ENCODE results near the gene CCT5.

CCT5 gene

GRCh38 chr5:10297646-10298204, 47.6 kb downstream of the CCT5 start:
- no peak overlapping the region for H3K4me3 ChIP-seq (ENCODE audit: low read depth in 1 of 2, low read length in 2 of 2)
- ATAC-seq (ENCODE audit: insufficient read depth, low read depth) = no peak

GRCh38 chr5:10300246-10300645, 50.2 kb downstream of the CCT5 start:
- DNase-seq = no peak
- no peak overlapping the region for H3K4me2 ChIP-seq (ENCODE audit: insufficient read depth, low read length)
- no peak overlapping the region for H3K4me3 ChIP-seq (ENCODE audit: low read depth in 1 of 2, low read length in 2 of 2)
- H3K4me1 ChIP-seq (ENCODE audit: insufficient read depth, low read length) = no peaks in the 10 kb centered on the region
- no peaks in the 10 kb centered on the region for H4K20me1 ChIP-seq (ENCODE audit: insufficient read depth, low read length)
- no peak overlapping the region for H3K27ac ChIP-seq (ENCODE audit: low read length)
- no peak overlapping the region for H2AFZ ChIP-seq (ENCODE audit: low read depth, low read length)
- TF ChIP-seq EZH2 (IDR thresholded peaks at IDR 0.05; ENCODE audit: borderline replicate concordance, low read depth, low read length, severe bottlenecking) (no peak), CTCF (IDR thresholded peaks at IDR 0.05; ENCODE audit: borderline replicate concordance, extremely low read depth, low read length, poor library complexity, severe bottlenecking) (no peak)
- H3K9me3 ChIP-seq (ENCODE audit: insufficient read depth, low read length, severe bottlenecking) = no peaks in the 10 kb centered on the region
- no peaks in the 10 kb centered on the region for H3K36me3 ChIP-seq (ENCODE audit: insufficient read depth, low read length)
- no peak for ATAC-seq (ENCODE audit: insufficient read depth, low read depth)
- H3K9ac ChIP-seq (ENCODE audit: low read depth, low read length) = no peak overlapping the region
- H3K79me2 ChIP-seq (ENCODE audit: insufficient read depth, low read length) = no peaks in the 10 kb centered on the region
- peaks cover 4% of the 10 kb centered on the region for H3K27me3 ChIP-seq (ENCODE audit: insufficient read depth, low read length, poor library complexity)

More at GRCh38 chr5:10297646-10298204, 47.6 kb downstream of the CCT5 start:
- no peaks in the 10 kb centered on the region for H3K4me1 ChIP-seq (ENCODE audit: insufficient read depth, low read length)
- no peak for DNase-seq
- H2AFZ ChIP-seq (ENCODE audit: low read depth, low read length) = no peak overlapping the region
- no peak overlapping the region for H3K9ac ChIP-seq (ENCODE audit: low read depth, low read length)
- no peak overlapping the region for H3K27ac ChIP-seq (ENCODE audit: low read length)
- TF ChIP-seq EZH2 (IDR thresholded peaks at IDR 0.05; ENCODE audit: borderline replicate concordance, low read depth, low read length, severe bottlenecking) = no peak
- TF ChIP-seq CTCF (IDR thresholded peaks at IDR 0.05; ENCODE audit: borderline replicate concordance, extremely low read depth, low read length, poor library complexity, severe bottlenecking) = no peak
- no peaks in the 10 kb centered on the region for H3K9me3 ChIP-seq (ENCODE audit: insufficient read depth, low read length, severe bottlenecking)
- no peaks in the 10 kb centered on the region for H4K20me1 ChIP-seq (ENCODE audit: insufficient read depth, low read length)
- H3K36me3 ChIP-seq (ENCODE audit: insufficient read depth, low read length) = no peaks in the 10 kb centered on the region
- H3K79me2 ChIP-seq (ENCODE audit: insufficient read depth, low read length) = no peaks in the 10 kb centered on the region
- no peak overlapping the region for H3K4me2 ChIP-seq (ENCODE audit: insufficient read depth, low read length)
- peaks cover 5% of the 10 kb centered on the region for H3K27me3 ChIP-seq (ENCODE audit: insufficient read depth, low read length, poor library complexity)

- no peaks in the 10 kb centered on the region for H3K9me3 ChIP-seq (ENCODE audit: insufficient read depth, low read length, severe bottlenecking)
- H3K27ac ChIP-seq (ENCODE audit: low read length) = no peak overlapping the region
- H3K4me1 ChIP-seq (ENCODE audit: insufficient read depth, low read length) = no peaks in the 10 kb centered on the region
- TF ChIP-seq CTCF (IDR thresholded peaks at IDR 0.05; ENCODE audit: borderline replicate concordance, extremely low read depth, low read length, poor library complexity, severe bottlenecking) (no peak), EZH2 (IDR thresholded peaks at IDR 0.05; ENCODE audit: borderline replicate concordance, low read depth, low read length, severe bottlenecking) (no peak)
- H3K4me2 ChIP-seq (ENCODE audit: insufficient read depth, low read length) = no peak overlapping the region
- no peak overlapping the region for H3K9ac ChIP-seq (ENCODE audit: low read depth, low read length)
- H3K4me3 ChIP-seq (ENCODE audit: low read depth in 1 of 2, low read length in 2 of 2) = no peak overlapping the region
- no peak overlapping the region for H2AFZ ChIP-seq (ENCODE audit: low read depth, low read length)
- no peaks in the 10 kb centered on the region for H3K79me2 ChIP-seq (ENCODE audit: insufficient read depth, low read length)
- ATAC-seq (ENCODE audit: insufficient read depth, low read depth) = no peak
- DNase-seq = no peak
- no peaks in the 10 kb centered on the region for H3K27me3 ChIP-seq (ENCODE audit: insufficient read depth, low read length, poor library complexity)
- no peaks in the 10 kb centered on the region for H4K20me1 ChIP-seq (ENCODE audit: insufficient read depth, low read length)
- H3K36me3 ChIP-seq (ENCODE audit: insufficient read depth, low read length) = no peaks in the 10 kb centered on the region
Measured at GRCh38 chr5:10301266-10301665, 51.2 kb downstream of the CCT5 start.

Data from DND-41 (cell line).